Breast epithelium (tissue), 4 donors: ENCODE data around the gene COL9A3. TPM values are rescaled to one million over a fixed set of nuclear protein-coding genes. Genes with fewer than 3 reads are reported as not detected.
A peak's percentile ranks its signal among the peaks of the same experiment; 100 is the strongest.
"Not testable (repeated sequence)": the region's sequence is repeated elsewhere in the genome, so short reads cannot be mapped to it uniquely, and the experiment has no call there.

Source experiments
- DNase-seq, 2 donors: peaks; one replicate each; pipeline ENCODE4 v3.0.0-alpha.2; 2019; ENCODE audit warnings: low spot score in 2 of 2
- H3K27ac ChIP-seq, 2 donors: fragments of 200-600 bp; sonication (generic) in 1 of 2; one replicate each; pipeline ENCODE4 v1.5.1; 2016 to 2019; ENCODE audit warnings: mild to moderate bottlenecking in 1 of 2
- H3K27me3 ChIP-seq, 2 donors: fragments of 200-600 bp; sonication (generic) in 1 of 2; one replicate each; pipeline versions ENCODE4 v1.5.1 to v1.6.0; 2017 to 2019; ENCODE audit warnings: control low read depth in 1 of 2, mild to moderate bottlenecking in 1 of 2
- H3K36me3 ChIP-seq: fragments of 200-600 bp; one replicate; pipeline ENCODE4 v1.5.1; 2019
- H3K4me1 ChIP-seq, 2 donors: fragments of 200-600 bp; sonication (generic); one replicate each; pipeline ENCODE4 v1.5.1; 2016 to 2019; ENCODE audit warnings: control low read depth in 1 of 2
- H3K4me3 ChIP-seq, 3 donors: fragments of 200-600 bp; sonication (generic); 1 replicate in 2 of 3; 2 replicates in 1 of 3; pipeline ENCODE4 v1.5.1; 2016 to 2019; ENCODE audit warnings: mild to moderate bottlenecking in 3 of 3, moderate library complexity in 2 of 3
- H3K9me3 ChIP-seq, 2 donors: fragments of 200-600 bp; sonication (generic) in 1 of 2; one replicate each; pipeline ENCODE4 v1.5.1; 2016 to 2019; ENCODE audit warnings: control low read depth in 1 of 2
- CTCF ChIP-seq, 3 donors: fragments of 450-650 bp; IDR thresholded peaks; one replicate each; pipeline ENCODE4 v1.5.1; 2016 to 2017; ENCODE audit warnings: antibody characterized with exemption in 3 of 3, mild to moderate bottlenecking in 3 of 3, moderate library complexity in 3 of 3
- POLR2A ChIP-seq: fragments of 450-650 bp; IDR thresholded peaks from one replicate; pipeline ENCODE4 v1.6.1; 2016; ENCODE audit warnings: antibody characterized with exemption, mild to moderate bottlenecking, moderate library complexity
- POLR2AphosphoS5 ChIP-seq, 3 donors: sonication (generic); formaldehyde crosslinking; IDR thresholded peaks; one replicate each; pipeline ENCODE4 v1.6.1; 2017; ENCODE audit warnings: antibody characterized with exemption in 3 of 3
- intact Hi-C: fragments of 100-400 bp; cut with DNase I; formaldehyde crosslinking; loops from one replicate; pipeline ENCODE4 v1.15.1; 2023; ENCODE audit warnings: low total_unique reads
- total RNA-seq, 3 donors: library from RNA; depleted of rRNA; stranded (reverse); fragments of >200 nt; gene quantifications; one replicate each; pipeline ENCODE4 v1.1.0, GENCODE V29; 2016

Gene COL9A3
- total RNA-seq, 3 donors from 2014 or later = 0.16 to 10.2 (median 5.0) TPM

- no peaks in the 10 kb centered on the region for H3K36me3 ChIP-seq
- no peak overlapping the region for H3K27ac ChIP-seq
- TF ChIP-seq POLR2AphosphoS5 (IDR thresholded peaks at IDR 0.05) = no peak
- TF ChIP-seq POLR2A = no peak
- TF ChIP-seq CTCF (IDR thresholded peaks at IDR 0.05) = no peak
- intact Hi-C loops = no loop called here
- peaks cover 0 to 8% of the 10 kb centered on the region in 2 donors for H3K4me1 ChIP-seq
- DNase-seq = no peak
- no peaks in the 10 kb centered on the region for H3K9me3 ChIP-seq
- H3K4me3 ChIP-seq = no peak overlapping the region
- H3K27me3 ChIP-seq = no peaks in the 10 kb centered on the region
Measured at GRCh38 chr20:62872862-62873261, 56.0 kb downstream of the COL9A3 start.

- Histone ChIP-seq H3K27ac (no peak overlapping the region), H3K27me3 (no peaks in the 10 kb centered on the region), H3K4me3 (no peak overlapping the region), H3K36me3 (no peaks in the 10 kb centered on the region), H3K9me3 (no peaks in the 10 kb centered on the region), H3K4me1 (peaks cover 0 to 8% of the 10 kb centered on the region in 2 donors)
- intact Hi-C loops = no loop called here
- no peak for DNase-seq
- TF ChIP-seq POLR2AphosphoS5 (IDR thresholded peaks at IDR 0.05) (no peak), CTCF (IDR thresholded peaks at IDR 0.05) (no peak), POLR2A (no peak)
Measured at GRCh38 chr20:62873280-62873679, 56.4 kb downstream of the COL9A3 start.

GRCh38 chr20:62873681-62874031 lies 56.8 kb downstream of the COL9A3 start:
- intact Hi-C loops, H3K4me1 ChIP-seq, H3K36me3 ChIP-seq, H3K4me3 ChIP-seq, H3K27me3 ChIP-seq, H3K9me3 ChIP-seq: not testable (repeated sequence)
- peak; percentile 51 to 75 for DNase-seq
- TF ChIP-seq CTCF (IDR thresholded peaks at IDR 0.05) = peak in 2 of 3 donors; percentile 59 to 67
- H3K27ac ChIP-seq = peak overlapping the region in 1 of 2 donors; percentile 14

GRCh38 chr20:62874964-62875344 lies 58.1 kb downstream of the COL9A3 start:
- Histone ChIP-seq H3K4me1 (peaks cover 0 to 8% of the 10 kb centered on the region in 2 donors), H3K36me3 (no peaks in the 10 kb centered on the region), H3K9me3 (no peaks in the 10 kb centered on the region), H3K27ac (peak overlapping the region in 1 of 2 donors; percentile 59), H3K4me3 (no peak overlapping the region), H3K27me3 (no peaks in the 10 kb centered on the region)
- intact Hi-C loops = no loop called here
- DNase-seq = no peak
- TF ChIP-seq CTCF (IDR thresholded peaks at IDR 0.05) (no peak), POLR2AphosphoS5 (IDR thresholded peaks at IDR 0.05) (no peak), POLR2A (no peak)

- H3K27ac ChIP-seq = peak overlapping the region; percentile 71 to 83
- intact Hi-C loops = no loop called here
- H3K36me3 ChIP-seq = no peaks in the 10 kb centered on the region
- peak in 2 of 3 donors; percentile 42 to 46 for TF ChIP-seq CTCF (IDR thresholded peaks at IDR 0.05)
- TF ChIP-seq POLR2AphosphoS5 (IDR thresholded peaks at IDR 0.05) = peak in 1 of 3 donors; percentile 40
- TF ChIP-seq POLR2A = no peak
- no peaks in the 10 kb centered on the region for H3K9me3 ChIP-seq
- H3K27me3 ChIP-seq = no peaks in the 10 kb centered on the region
- peaks cover 0 to 8% of the 10 kb centered on the region in 2 donors for H3K4me1 ChIP-seq
- H3K4me3 ChIP-seq = peak overlapping the region in 1 of 3 donors; percentile 46
- peak; percentile 69 to 76 for DNase-seq
Measured at GRCh38 chr20:62875419-62876361, 58.8 kb downstream of the COL9A3 start.
